Astrocyte of the cerebellum (primary cell): ENCODE measurements around the gene CASQ2.
A peak's percentile ranks its signal among the peaks of the same experiment; 100 is the strongest.

Experiments used
- DNase-seq: peaks from one replicate; pipeline ENCODE4 v3.0.0-alpha.2; 2011; ENCODE audit warnings: low read depth
- H3K4me3 ChIP-seq: 2 replicates; pipeline ENCODE4 v1.5.1; 2011; ENCODE audit warnings: mild to moderate bottlenecking, low read depth, low read length, moderate library complexity
- CTCF ChIP-seq: IDR thresholded peaks from 2 replicates; pipeline ENCODE4 v1.5.1; 2012; ENCODE audit warnings: low read length, low read depth, moderate library complexity, mild to moderate bottlenecking; ENCODE audit errors: missing control alignments
- in situ Hi-C: cut with HindIII; loops from 2 replicates; pipeline ENCODE4 v1.10.0; 2017; ENCODE audit warnings: low sequenced_read_pairs

Gene CASQ2

GRCh38 chr1:115671176-115671934 lies 97.2 kb downstream of the CASQ2 start:
- in situ Hi-C loops = no loop called here
- no peak overlapping the region for H3K4me3 ChIP-seq
- no peak for TF ChIP-seq CTCF
- peak; percentile 22 for DNase-seq

GRCh38 chr1:115670476-115671175 lies 97.9 kb downstream of the CASQ2 start:
- in situ Hi-C loops = no loop called here
- peak; percentile 33 for DNase-seq

GRCh38 chr1:115669886-115670285 lies 98.6 kb downstream of the CASQ2 start:
- in situ Hi-C loops = no loop called here
- no peak overlapping the region for H3K4me3 ChIP-seq
- no peak for DNase-seq
- no peak for TF ChIP-seq CTCF

More at GRCh38 chr1:115670476-115671175, 97.9 kb downstream of the CASQ2 start:
- no peak overlapping the region for H3K4me3 ChIP-seq
- TF ChIP-seq CTCF = no peak

GRCh38 chr1:115669002-115669673 lies 99.4 kb downstream of the CASQ2 start:
- peak; percentile 81 for DNase-seq
- no peak for TF ChIP-seq CTCF
- no peak overlapping the region for H3K4me3 ChIP-seq
- in situ Hi-C loops = no loop called here

GRCh38 chr1:115668579-115668978 lies 99.9 kb downstream of the CASQ2 start:
- no peak for TF ChIP-seq CTCF
- in situ Hi-C loops = no loop called here
- no peak overlapping the region for H3K4me3 ChIP-seq
- peak; percentile 62 for DNase-seq

GRCh38 chr1:115666702-115667101 lies 101.8 kb downstream of the CASQ2 start:
- no peak overlapping the region for H3K4me3 ChIP-seq
- TF ChIP-seq CTCF = no peak
- in situ Hi-C loops = no loop called here
- no peak for DNase-seq
